K562 (cell line): ENCODE measurements around the gene GCHFR. TPM values are rescaled to one million over a fixed set of nuclear protein-coding genes. Genes with fewer than 3 reads are reported as not detected.

Source experiments
- ARID4B ChIP-seq: sonication (generic); formaldehyde crosslinking; IDR thresholded peaks from 2 replicates; pipeline ENCODE4 v1.8.0; 2022; ENCODE audit warnings: mild to moderate bottlenecking, missing genetic modification reagents
- BMI1 ChIP-seq: fragments of 150-350 bp; IDR thresholded peaks from 2 replicates; pipeline ENCODE4 v1.6.1; 2014; ENCODE audit warnings: low read length
- FOXP1 ChIP-seq: sonication (generic); formaldehyde crosslinking; IDR thresholded peaks from 2 replicates; pipeline ENCODE4 v1.8.0; 2022; ENCODE audit warnings: mild to moderate bottlenecking, missing genetic modification reagents
- GABPB2 ChIP-seq: fragments of 250-450 bp; sonication (Bioruptor Pico); conservative IDR thresholded peaks from 2 replicates; pipeline ENCODE4 v1.5.1; 2021; ENCODE audit warnings: mild to moderate bottlenecking
- HIVEP1 ChIP-seq: fragments of 250-450 bp; sonication (Bioruptor Pico); IDR thresholded peaks from 2 replicates; pipeline ENCODE4 v1.4.0; 2020; ENCODE audit warnings: mild to moderate bottlenecking
- HNRNPH1 ChIP-seq: fragments of 200-400 bp; formaldehyde crosslinking; optimal IDR thresholded peaks from 2 replicates; pipeline ENCODE3; 2017; ENCODE audit warnings: low read depth, mild to moderate bottlenecking, low read length, moderate library complexity
- MLLT1 ChIP-seq, 2 experiments: fragments of 450-650 bp; IDR thresholded peaks; 2 replicates each; pipeline ENCODE4 v1.6.1; 2016
- MYBL2 ChIP-seq, 2 experiments: fragments of 450-650 bp in 1 of 2; sonication (generic) in 1 of 2; formaldehyde crosslinking in 1 of 2; IDR thresholded peaks; 2 replicates each; pipeline versions ENCODE4 v1.6.1 to v1.8.1; 2017 to 2022; ENCODE audit warnings: borderline replicate concordance in 1 of 2, inconsistent platforms in 1 of 2, low read depth in 1 of 2, mild to moderate bottlenecking in 1 of 2, missing genetic modification reagents in 1 of 2, moderate library complexity in 1 of 2
- NBN ChIP-seq: fragments of 450-650 bp; IDR thresholded peaks from 2 replicates; pipeline ENCODE4 v1.6.1; 2016; ENCODE audit warnings: low read depth, mild to moderate bottlenecking
- NKRF ChIP-seq: fragments of 450-650 bp; IDR thresholded peaks from 2 replicates; pipeline ENCODE4 v1.6.1; 2016; ENCODE audit warnings: borderline replicate concordance
- PKNOX1 ChIP-seq: fragments of 450-650 bp; IDR thresholded peaks from 2 replicates; pipeline ENCODE4 v1.6.1; 2016
- PML ChIP-seq: IDR thresholded peaks from 2 replicates; pipeline ENCODE4 v1.6.1; 2012; ENCODE audit warnings: low read length, inconsistent platforms
- RHOXF2B ChIP-seq: fragments of 250-450 bp; sonication (Bioruptor Pico); conservative IDR thresholded peaks from 2 replicates; pipeline ENCODE4 v1.5.1; 2021
- SMARCA4 ChIP-seq: fragments of 450-650 bp; IDR thresholded peaks from 2 replicates; pipeline ENCODE4 v1.6.1; 2016
- TCF15 ChIP-seq: fragments of 250-450 bp; sonication (Bioruptor Pico); IDR thresholded peaks from 2 replicates; pipeline ENCODE4 v1.8.0; 2022; ENCODE audit warnings: moderate library complexity, mild to moderate bottlenecking, inconsistent platforms
- VEZF1 ChIP-seq: fragments of 200-800 bp; sonication (Bioruptor generic); IDR thresholded peaks from 2 replicates; pipeline ENCODE4 v1.6.1; 2017; ENCODE audit warnings: missing genetic modification characterization, missing compliant biosample characterization
- polyA plus RNA-seq, 8 experiments: library from polyadenylated mRNA; depleted of rRNA in 4 of 8; stranded (reverse) in 5 of 8; unstranded in 3 of 8; fragments of >200 nt; fragmentation: Nextera tagmentation in 2 of 8; fragmentation: Illumina TruSeq in 1 of 8; extraction: Ambion mirVana in 2 of 8; extraction: Trizol in 1 of 8; gene quantifications; 2 replicates each; pipeline versions ENCODE4 v1.2.1 to v1.2.3, GENCODE V29; 2011 to 2014; ENCODE audit warnings: inconsistent platforms in 1 of 8, missing spikeins in 1 of 8
- total RNA-seq, 7 experiments: library from RNA; depleted of rRNA in 6 of 7; stranded (reverse); fragments of >200 nt in 6 of 7; fragmentation: Illumina TruSeq in 2 of 7; extraction: Trizol in 2 of 7; gene quantifications; 2 replicates each; pipeline versions ENCODE4 v1.2.1 to v1.2.3, GENCODE V29; 2011 to 2021; ENCODE audit warnings: low replicate concordance in 1 of 7

Gene GCHFR
- total and polyA plus RNA-seq, 9 of the 15 experiments (the other 6 are each of a cell fraction or from before 2014, with no cell fraction given): 8.7 to 83.5 (median 20.8) TPM

- peak; percentile 60 for TF ChIP-seq NKRF
- peak; percentile 69; the same call in 1 of the 2 replicates for TF ChIP-seq VEZF1 (CRISPR knock-in tag)
- no peak for TF ChIP-seq RHOXF2B (CRISPR knock-in tag)
- TF ChIP-seq SMARCA4: no peak
- no peak for TF ChIP-seq MYBL2 (IDR thresholded peaks at IDR 0.05; ENCODE audit: low read depth)
- no peak for TF ChIP-seq MYBL2 (CRISPR knock-in tag; IDR thresholded peaks at IDR 0.05; ENCODE audit: borderline replicate concordance)
- peak; percentile 88 for TF ChIP-seq PKNOX1
- TF ChIP-seq NBN: no peak
- TF ChIP-seq PML: no peak; the same call in 1 of the 2 replicates
- TF ChIP-seq HNRNPH1: no peak
- TF ChIP-seq MLLT1 (IDR thresholded peaks at IDR 0.05): no peak
- TF ChIP-seq ARID4B (CRISPR knock-in tag): peak; percentile 76; the same call in 1 of the 2 replicates
- no peak for TF ChIP-seq BMI1
- TF ChIP-seq TCF15 (CRISPR knock-in tag): no peak
- TF ChIP-seq FOXP1 (CRISPR knock-in tag): no peak; the same call in 1 of the 2 replicates
- TF ChIP-seq HIVEP1: 0 out of 2 replicates have a peak, but pooled peaks have one; percentile 65
- no peak; the same call in 1 of the 2 replicates for TF ChIP-seq GABPB2 (CRISPR knock-in tag)
These were observed 43.4 kb downstream of the GCHFR start, which contains the start of the genes DNAJC17 and ZFYVE19 (continued) for GRCh38 chr15:40807028-40807887.
